NCI-H2196 treated with DMSO at 0.1 percent for 48 hours (cell line): ENCODE results near the gene PKP4.

Experiments used
- DNase-seq: peaks from one replicate; lab custom pipeline; 2025; ENCODE audit not compliant: unreplicated experiment; lab: John Stamatoyannopoulos, UW

The PKP4 gene

DNA sequence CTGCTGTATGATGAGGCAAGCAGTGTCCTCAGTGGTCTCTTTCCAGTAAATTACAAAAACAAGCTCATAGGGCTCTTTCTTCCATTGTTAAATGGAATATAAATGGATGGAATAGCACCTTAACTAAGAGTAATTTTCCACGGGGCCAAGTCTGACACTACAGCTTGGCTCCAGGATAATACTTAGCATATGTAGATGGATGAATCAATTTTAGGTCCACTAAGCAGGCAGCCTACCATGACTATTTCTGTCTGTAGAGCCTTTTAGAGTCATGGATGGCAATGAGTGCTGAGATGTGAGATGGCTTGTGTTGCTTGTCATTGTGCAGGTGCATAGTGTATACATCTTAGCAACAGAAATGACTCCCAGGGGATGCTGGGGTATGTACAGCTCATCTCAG lies 125.9 kb downstream of the PKP4 start:
- no peak for DNase-seq

DNA sequence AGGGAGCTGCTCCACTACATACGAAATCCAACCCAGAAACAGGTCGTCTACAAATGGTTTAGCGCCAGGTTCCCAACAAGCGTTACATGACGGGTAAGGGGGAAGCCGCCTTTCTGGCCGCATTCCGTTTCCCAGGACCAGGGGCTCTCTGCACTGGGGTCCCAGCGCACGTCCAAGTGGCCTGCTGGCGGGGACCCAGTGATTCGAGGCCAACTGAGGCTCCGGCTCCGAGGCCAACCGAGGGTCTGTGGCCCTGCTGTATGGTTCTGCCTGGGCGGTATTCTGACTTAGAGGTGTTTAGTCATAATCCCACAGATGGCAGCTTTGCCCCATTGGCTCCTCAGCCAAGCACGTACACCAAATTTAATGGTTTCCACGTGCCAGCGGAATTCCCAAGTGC lies 127.2 kb downstream of the PKP4 start:
- no peak for DNase-seq

DNA sequence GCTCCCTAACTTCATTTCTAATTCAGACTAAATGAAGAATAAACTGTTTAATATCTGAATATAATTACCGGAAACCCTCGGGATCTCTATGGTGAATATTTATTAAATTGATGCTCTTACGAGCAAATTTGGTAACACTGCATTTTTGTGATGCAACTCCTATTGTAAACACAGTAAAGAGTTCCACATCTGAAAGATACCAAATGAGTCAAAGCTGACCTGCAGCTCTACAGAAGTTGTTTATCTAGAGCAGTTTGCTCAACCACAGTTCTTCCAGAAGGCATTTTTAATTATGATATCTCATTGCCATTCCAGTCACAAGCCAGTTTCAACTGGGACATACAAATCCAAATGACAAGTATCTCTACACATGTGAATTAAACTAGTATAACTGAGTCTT lies 129.7 kb downstream of the PKP4 start:
- no peak for DNase-seq

DNA sequence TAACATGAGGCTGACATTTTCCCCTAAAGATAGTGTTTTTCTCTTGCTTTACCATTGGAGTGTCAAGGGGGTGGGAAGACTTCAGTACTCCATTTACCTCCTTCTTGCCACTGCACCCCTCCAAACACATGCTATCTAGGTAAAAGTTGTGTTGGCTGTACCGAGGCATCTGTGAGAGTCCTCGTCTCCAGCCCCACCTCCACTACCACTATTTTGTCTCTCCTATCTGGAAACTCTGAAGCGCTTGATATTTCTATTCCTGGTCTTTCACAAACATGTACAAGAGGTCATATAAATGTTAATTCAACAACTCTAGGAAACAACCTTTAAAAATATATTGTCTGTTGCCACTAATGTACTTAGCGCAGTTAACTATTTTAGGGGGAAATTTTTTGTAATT lies 132.6 kb downstream of the PKP4 start:
- DNase-seq = no peak

DNA sequence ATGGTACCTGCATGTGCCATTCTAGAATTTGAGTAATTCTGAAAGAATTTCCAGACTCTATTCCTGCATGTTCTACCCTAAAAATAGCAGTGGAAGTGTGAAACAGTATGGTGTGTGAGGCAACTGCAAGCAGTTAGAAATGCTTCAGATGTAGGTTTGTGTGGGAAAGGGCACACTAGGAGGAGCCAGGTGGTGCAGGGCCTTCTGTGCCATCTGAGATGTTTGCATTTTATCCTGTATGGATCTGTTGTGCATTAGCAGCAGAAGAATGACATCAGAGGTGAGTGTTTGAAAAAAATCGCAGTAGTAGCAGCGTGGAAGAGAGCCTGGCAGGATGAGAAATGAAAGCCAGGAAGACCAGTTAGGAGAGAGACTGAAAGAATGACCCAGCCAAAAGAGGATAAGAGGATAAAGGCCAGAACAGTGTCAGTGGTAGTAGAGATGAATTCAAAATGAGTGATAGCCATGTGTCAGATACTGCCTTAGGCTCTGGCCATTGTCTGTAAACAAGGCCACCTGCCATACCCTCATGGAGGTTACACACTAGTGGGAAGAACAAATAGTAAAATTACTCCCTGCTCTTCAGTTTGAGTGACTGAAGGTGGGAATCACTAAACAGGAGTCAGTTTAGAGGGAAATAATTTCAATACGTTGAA lies 142.2 kb downstream of the PKP4 start:
- no peak for DNase-seq

DNA sequence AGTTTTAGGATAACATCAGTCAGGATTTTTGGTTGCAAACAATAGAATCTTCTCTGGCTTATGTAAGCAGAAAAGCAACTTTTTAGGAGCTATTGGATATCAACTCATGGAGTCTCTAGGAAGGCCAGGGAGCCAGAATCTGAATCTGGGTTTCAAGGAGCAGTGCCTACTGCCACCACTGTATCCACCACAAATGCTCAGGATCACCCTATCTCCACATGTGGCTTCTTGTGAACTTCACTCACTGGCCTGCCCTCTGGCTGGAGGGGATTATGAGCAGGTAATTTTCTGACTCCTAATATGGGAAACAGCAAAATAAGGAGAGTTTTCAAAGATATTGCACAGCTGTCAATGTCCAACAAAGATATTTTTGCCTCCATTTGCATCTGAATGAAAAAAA lies 142.9 kb downstream of the PKP4 start:
- no peak for DNase-seq

DNA sequence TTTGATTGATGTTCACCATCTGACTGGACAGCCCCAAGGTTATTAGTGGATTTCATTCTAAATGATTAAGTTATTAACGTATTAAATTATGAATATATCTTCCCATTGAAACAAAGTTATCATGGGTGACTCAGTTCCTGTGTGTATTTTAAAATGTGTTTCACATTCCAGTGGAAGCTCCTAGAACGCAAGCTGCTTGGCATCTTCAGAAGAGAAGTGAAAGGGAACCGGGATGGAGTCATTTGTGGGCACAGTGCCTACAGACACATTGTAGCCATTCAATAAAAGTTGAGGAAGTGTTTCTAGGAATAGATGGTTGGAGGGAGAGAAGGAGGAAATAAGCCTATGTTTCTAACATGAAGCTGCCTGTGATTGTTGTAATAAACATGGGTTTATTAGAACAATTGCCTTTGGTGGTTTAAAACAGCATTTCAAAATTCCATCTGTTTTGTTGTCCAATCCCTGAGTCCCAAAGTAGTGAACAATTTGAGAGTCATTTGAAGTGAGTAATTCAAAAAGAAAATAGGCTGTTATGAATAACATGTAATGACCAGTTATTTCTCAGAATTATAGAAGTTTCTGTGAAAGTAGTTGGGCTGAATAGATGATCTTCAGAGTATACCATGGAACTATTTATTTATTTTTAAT lies 143.5 kb downstream of the PKP4 start:
- DNase-seq = no peak

DNA sequence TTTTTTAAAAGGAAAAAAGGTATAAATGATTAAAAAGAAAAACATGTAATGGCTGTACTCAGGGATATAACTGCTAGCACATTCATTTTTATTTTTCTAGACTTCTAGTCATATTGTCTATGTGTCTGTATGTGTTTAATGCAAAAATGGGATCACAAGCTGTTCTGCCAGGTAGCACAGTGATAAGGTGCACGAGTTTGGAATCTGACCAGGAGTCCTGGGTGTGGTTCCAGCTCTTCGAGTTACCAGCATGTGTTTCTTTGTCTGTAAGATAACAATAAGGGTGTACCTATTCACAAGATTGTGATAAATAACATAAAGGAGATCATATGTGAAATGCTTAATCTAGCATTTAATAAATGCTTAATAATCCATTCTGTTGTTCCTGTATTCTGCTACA lies 145.3 kb downstream of the PKP4 start:
- no peak for DNase-seq

DNA sequence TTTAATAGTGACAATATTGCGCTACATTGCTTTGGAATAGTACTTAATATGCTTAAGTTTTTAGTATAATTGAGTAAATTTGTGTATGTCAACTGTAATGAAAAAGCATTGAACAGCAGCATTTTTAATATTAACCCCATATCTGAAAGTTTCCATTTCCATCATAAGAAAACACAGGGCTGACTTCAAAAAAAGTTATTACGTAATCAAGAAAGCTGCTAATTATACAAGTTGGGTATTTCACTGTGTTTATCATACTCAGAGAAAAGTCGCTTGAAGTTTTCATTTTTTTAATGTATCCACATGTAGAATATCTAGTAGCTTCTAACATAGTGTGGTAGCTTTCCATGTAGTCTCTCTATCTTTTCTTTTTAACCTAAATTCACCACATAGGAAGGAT lies 146.5 kb downstream of the PKP4 start:
- DNase-seq = no peak

DNA sequence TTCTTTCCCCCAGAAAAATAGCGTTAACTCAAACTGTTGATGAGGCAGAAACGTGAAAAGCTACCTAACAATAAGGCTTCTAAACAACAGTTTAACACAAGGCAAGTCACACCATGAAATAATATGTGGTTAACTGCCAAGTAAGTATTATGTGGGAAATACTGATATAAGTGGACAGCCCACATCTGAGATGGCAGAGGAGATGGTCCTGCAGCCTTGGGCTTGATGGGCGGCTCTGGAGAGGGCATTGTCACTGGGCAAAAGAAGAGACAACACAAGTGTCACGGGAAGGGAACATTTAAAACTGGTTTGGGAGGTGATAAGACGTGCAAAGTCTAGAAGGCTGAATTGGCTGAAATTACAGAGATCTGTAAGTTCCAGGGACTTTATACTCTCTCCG lies 147.2 kb downstream of the PKP4 start:
- no peak for DNase-seq

DNA sequence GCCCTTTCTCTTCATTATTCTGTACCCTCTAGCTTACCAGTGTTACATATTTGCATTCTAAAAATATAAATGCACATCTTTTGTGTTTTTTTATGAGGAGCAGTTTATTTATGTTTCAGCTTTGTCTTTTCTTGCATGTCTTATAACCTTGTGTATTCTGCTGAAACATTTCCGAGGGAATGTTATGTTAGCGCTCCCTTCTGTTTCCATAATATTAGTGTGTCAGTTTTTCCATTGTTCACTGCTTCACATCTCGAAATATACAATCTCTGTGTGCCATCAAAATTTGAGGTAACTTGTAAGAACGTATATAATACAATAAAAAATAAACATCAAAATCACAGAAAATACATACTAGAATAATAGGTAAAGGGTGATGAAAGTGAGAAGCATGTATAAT lies 153.3 kb downstream of the PKP4 start:
- DNase-seq = no peak

DNA sequence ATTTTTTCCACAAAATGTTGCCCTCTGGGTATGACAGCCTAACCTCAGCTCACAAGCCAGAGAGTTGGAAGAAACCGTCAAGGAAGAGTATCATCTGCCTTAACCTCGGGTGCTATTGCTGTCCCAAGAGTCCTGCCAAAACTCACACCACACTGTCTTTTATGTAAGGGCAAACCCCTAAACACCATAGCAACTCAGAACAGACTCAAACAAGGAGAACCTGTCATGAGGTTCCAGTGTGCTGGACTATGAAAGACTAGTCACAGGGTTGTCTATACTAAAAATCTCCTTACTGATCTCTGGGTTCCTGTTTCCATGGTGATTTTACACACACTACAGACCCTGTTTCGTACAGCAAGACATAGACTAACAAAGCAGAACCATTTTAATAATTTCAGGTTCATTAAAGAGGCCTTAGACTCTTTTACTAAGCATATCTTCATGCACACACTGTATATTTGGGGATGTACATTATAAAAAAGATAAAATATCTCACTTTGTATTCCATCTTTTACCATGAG lies 159.8 kb downstream of the PKP4 start:
- DNase-seq = no peak

DNA sequence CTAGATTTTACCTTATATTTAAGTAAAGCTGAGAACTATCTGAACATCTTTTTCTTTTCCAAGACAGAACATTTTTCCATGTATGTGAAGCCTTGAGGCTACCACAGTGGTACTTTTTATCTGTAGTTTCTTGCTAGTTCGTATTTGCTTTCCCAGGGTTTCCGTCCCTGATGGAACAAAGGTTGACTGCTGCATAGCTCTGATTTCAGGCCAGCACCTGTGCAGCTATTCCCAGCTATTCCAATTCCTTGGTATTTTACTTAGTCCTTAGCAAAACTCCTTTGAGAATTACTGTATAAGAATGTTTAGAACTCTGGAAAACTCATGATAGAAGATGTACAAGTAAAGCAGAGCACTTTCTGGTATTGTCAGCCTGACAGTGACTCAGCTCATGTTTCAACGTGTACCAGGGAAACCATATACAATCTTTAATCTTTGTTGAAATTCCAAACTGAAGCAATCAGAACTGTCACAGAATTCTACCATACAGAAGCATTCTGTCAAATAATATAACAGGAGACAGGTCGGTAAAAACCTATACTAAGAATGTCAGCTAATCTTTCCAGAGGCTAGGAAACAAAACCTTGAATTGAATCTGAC lies 162.2 kb downstream of the PKP4 start:
- DNase-seq = no peak

DNA sequence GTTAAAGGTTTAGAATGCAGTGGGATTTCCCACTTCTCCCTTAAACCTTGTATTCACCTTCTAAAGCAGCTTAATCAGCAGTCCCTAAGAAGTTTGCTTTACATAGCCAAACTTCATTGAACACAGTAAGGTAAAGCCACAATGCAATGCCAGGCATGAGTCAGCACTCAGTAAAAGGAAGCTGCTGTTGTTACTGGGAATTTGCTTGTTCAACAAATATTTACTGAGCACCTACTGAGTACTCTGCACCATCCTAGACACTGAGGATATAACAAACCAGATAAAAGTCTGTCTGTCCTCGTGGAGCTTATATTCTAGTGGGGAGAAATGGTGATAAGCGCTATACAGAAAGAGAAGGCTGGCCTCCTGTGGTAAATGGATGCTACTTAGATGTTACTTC lies 162.7 kb downstream of the PKP4 start:
- DNase-seq = no peak

DNA sequence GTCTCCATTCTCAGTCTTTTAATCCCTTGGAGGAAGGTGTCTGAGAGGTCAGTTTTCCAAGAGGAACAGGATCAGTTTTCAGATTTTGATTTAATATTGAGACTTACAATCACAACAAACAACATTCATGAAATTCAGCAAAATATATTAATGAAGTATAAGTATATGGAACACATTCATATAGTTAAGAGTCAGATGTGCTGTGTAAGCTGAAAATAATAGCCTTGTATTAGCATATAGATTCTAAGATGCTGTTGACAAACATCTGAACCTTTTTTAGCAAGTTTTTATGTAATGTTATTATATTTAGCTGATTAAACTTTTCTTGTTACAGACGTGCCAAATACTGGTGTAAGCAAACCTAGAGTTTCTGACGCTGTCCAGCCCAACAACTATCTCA lies 163.9 kb downstream of the PKP4 start:
- no peak for DNase-seq

DNA sequence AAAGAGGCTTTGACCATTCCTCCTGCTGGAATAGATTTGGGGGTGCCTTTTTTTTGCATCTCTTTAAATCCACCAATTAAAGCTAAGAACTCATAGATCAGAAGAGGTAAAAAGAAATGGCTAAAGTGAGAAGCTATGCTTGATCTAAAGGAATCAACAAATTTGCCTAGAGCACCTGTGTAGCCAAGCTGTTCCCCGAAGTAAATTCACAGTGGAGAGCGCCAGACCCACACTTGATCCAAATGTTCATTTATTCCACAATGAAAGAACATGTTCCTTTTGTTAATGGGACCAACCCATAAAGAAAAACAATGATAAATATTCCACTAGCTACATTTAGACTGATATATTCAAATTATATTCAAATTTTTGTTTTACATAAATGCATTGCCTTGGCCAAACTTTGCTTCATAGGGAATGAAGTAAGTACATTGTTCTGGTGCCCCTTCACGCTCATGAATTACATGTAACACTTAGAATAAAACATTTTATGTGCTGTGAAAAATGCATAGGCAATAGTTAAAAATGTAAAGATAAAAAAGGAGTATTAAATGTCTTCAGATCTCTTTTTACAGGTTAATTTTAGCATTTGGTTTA lies 167.4 kb downstream of the PKP4 start:
- no peak for DNase-seq

DNA sequence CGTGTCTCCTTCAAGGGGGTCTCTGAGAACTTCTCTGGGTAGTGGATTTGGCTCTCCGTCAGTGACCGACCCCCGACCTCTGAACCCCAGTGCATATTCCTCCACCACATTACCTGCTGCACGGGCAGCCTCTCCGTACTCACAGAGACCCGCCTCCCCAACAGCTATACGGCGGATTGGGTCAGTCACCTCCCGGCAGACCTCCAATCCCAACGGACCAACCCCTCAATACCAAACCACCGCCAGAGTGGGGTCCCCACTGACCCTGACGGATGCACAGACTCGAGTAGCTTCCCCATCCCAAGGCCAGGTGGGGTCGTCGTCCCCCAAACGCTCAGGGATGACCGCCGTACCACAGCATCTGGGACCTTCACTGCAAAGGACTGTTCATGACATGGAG lies 168.2 kb downstream of the PKP4 start:
- DNase-seq = no peak

DNA sequence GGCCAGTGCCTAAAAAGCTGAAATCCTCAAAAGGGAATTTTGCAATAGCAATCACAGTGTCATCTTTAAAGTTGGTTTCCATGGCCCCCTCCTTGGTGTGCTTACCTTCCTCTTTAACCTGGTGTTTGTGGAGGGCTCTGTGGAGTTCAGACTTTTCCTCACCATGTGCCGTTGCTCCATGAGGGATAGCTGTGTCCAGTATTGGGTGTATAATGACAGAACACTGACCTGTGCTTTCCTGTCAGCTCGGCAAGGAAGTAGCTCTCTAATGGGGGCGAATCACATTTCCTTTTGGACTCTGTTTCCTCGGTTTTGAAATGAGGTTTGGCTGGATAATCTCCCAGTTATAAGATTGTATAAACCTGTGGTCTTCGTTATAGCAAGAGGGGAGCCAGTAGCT lies 172.4 kb downstream of the PKP4 start:
- no peak for DNase-seq

DNA sequence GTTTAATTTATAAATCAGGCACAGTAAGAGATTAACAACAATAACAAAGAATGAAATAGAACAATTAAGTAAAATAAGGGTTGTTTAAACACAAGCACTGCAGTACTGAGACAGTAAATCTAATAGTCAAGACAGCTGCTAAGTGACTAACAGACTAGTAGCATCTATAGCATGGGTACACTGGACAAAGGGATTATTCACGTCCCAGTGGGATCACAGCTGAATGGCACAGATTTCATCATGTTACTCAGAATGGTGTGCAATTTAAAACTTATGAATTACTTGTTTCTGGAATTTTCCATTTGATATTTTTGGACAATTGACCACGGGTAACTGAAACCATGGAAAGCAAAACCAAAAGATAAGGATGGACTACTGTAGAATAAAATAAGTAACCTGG lies 176.5 kb downstream of the PKP4 start:
- no peak for DNase-seq

DNA sequence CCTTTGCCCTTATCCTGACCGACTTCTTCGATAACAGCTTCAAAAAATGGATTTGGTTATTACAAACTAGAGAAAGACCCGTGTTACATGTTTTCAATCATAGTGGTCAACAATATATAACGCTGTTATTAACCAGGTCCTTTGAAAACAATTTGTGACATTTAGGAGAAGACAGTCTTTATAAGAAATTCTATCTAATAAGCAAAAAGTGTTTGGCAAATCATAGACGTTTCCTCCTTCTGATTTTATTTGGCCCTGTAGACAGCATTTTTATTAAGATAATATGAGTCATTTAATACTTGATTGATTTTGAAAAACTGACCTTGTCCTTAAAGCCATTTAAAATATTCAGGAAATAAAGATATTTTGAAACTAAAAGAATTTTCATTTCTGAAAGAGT lies 177.9 kb downstream of the PKP4 start:
- DNase-seq = no peak

DNA sequence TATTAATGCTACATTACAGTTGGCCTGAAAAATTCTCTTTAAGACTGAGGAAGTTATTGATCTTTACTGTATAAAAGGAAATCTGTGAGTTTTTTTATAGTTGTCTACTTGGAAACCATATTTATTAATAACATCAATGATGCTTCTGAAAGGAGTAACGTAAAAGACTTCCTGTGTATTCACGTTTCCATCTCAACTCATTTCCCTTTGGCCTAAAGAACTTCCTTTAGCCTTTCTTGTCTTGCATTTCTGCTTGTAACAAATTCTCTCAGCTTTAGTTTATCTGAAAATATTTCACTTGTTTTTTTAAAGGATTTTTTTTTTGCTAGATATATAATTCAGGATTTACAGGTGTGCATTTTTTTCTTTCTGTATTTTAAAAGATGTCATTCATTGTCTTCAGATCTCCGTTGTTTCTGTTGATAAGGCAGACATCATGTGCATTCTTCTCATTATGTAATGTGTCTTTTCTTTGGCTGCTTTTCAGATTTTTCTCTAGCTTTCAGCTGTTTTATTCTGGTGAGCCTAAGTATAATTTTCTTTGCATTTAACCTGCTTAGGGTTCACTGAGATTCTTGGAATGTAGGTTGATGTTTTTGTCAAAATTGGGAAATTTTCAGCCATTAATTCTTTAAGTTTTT lies 179.3 kb downstream of the PKP4 start:
- DNase-seq = no peak

DNA sequence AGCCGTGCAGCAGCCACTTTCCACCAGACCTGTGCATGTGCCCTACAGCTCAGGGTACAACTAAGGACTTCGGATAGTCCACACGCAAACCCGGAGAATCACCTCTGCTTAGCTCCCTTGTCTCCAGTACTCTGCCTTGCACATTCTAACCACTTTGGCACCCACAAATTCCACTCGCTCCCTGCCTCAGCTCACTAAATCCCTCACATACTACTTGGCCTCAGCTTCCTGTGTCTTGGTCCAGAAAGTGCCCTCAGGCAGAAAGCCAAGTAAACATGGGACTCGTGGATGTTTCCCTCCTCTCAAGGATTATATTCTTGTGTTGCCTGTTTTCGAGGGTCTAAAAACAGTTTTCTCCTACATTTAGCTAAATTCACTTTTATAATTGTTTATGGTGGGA lies 180.6 kb downstream of the PKP4 start:
- DNase-seq = no peak
